GM19395 (cell line): ENCODE measurements around the gene NDUFA13.

ENCODE experiments used
- ATAC-seq: cut with Tn5 transposase; IDR thresholded peaks from one replicate; pipeline ENCODE4 v1.9.1; 2021; ENCODE audit warnings: mild to moderate bottlenecking, moderate library complexity; ENCODE audit not compliant: unreplicated experiment

Gene NDUFA13

GRCh38 chr19:19488875-19489690, 26.9 kb upstream of the NDUFA13 start:
- peak; percentile 67 for ATAC-seq

GRCh38 chr19:19489804-19490204, 26.2 kb upstream of the NDUFA13 start:
- no peak for ATAC-seq

- no peak for ATAC-seq
These were observed 25.6 kb upstream of the NDUFA13 start for GRCh38 chr19:19490214-19490968.

- no peak for ATAC-seq
These were observed 24.6 kb upstream of the NDUFA13 start for GRCh38 chr19:19491321-19492025.

DNA sequence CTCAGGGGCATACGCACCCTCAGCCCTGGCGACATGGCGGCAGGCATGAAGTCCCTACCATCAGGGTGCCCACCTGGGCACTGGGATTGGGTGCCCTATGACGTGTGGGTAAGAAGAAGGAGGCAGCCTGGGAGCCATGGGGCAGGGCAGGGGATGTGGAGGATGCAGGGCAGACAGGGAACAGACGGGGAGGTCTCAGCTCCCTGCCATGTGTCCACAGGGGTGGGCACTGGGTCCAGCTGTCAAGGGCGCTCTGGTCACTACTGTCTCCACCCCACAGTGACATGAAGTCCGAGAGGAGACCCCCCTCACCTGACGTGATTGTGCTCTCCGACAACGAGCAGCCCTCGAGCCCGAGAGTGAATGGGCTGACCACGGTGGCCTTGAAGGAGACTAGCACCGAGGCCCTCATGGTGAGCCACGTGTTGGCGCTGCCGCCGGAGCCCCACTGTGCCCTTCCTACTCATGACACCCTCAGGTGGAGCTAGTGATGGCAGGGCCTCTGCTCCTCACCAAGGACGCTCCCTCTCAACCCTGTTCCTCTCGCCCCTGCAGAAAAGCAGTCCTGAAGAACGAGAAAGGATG, 23.9 kb upstream of the NDUFA13 start:
- ATAC-seq: no peak

GRCh38 chr19:19493841-19494546, 22.0 kb upstream of the NDUFA13 start:
- ATAC-seq: no peak

- no peak for ATAC-seq
These were observed 20.1 kb upstream of the NDUFA13 start for GRCh38 chr19:19495614-19496603.

DNA sequence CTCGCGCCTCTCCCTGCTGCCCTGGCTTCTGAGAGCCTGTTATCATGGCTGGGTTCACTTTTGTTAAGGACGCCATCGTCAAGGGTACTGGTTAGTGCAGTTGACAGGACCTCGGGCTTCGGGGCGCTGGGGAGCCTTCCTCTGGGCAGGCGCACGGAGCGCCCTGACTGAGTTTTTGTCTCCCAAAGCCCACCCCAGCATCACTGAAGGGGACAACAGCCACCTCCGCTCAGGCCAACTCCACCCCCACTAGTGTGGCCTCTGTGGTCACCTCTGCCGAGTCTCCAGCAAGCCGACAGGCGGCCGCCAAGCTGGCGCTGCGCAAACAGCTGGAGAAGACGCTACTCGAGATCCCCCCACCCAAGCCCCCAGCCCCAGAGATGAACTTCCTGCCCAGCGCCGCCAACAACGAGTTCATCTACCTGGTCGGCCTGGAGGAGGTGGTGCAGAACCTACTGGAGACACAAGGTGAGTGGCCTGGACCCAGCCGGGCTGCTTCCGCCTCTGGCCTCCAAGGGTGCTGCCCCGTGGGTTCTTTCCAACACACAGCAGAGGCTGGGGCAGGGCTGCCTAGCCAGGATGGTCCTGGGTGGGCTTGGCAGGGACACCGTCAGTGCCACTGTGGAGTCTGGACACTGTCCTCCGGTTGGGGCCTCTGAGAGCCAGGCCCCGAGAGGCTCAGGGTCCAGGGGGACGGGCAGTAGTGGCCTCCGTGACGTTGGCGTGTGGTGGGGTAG, 17.6 kb upstream of the NDUFA13 start:
- ATAC-seq: no peak

DNA sequence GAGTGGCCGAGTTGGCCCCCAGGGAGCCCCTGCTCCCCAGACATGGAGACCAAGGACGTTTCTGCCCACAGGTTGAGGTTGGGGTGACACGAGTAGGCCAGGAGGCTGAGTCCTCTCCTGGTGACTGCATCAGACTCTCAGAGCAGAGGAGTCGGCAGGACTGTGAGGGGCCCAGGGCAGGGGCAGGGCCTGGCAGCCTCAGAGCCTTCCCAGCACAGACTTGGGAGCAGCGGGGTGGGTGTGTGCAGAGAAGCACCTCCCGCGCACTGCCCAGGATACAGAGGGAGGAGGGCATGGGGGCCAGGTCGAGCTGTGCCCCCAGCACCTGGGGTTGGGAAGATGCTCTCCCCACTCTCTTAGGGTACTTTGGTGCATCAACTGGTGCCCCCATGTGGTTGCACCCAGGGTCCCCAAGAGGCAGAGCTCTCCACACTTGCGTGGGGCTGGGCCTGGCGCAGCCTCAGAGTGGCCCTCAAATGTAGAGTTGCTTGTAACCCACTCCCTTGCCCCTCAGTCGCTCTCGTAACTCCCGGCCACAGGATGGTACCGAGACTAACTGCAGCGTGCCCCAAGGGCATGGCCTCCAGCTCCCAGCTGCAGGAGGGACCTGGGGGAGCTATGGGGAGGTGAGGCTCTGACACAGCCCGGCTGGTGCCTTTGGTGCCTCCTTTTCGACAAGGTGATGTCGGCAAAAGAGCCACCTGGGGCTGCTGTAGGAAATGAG, 16.6 kb upstream of the NDUFA13 start:
- no peak for ATAC-seq

- ATAC-seq: no peak
These were observed 14.9 kb upstream of the NDUFA13 start for GRCh38 chr19:19500975-19501644.

- ATAC-seq: no peak
These were observed 14.2 kb upstream of the NDUFA13 start for GRCh38 chr19:19501798-19502197.

GRCh38 chr19:19502281-19502680, 13.7 kb upstream of the NDUFA13 start:
- no peak for ATAC-seq

- no peak for ATAC-seq
These were observed 13.0 kb upstream of the NDUFA13 start for GRCh38 chr19:19502808-19503602.

DNA sequence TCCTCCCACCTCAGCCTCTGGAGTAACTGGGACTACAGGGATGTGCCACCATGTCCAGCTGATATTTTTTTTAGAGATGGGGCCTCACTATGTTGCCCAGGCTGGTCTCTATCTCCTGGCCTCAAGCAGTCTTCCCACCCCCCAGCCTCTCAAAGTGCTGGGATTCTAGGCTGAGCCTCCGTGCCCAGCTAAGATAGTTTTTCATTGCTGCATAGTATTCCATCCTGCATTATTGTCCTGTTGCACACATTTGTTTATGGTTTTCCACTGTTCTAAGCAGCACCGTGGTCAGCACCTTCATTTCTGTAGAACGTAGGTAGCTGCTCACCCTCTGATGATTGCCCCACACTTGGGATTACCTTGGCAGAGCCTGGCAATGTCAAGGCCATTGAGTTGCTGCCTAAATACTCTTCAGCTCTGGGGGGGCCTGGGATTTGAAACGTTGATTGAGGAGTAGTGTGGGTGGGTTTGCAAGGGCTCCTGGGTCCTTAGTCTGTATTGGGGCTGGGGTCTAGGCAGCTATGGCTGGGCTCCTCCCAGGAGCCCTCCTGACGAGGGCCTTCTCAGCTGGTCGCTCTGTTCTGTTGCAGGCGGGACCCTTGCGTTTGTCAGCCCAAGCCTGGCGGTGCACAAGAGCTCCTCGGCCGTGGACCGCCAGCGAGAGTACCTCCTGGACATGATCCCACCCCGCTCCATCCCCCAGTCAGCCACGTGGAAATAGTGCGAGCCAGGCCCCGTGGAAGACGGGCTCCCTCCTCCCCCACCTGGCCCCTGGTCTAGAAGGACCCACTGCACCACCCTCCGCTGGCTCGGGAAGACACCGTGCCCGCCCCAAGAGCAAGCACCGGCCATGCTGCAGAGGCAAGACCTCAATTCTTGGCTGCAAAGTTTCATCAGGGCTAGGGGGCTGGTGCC, 11.0 kb upstream of the NDUFA13 start:
- no peak for ATAC-seq

GRCh38 chr19:19505669-19506326, 10.2 kb upstream of the NDUFA13 start:
- ATAC-seq: no peak
